Activated CD4-positive, CD25-positive, alpha-beta regulatory T cell treated with anti-CD3 and anti-CD28 coated beads, Interleukin-2, amount 50 U/mL, for 72 hours (primary cell): ENCODE measurements around the gene PPP6R3.

Source experiments
- DNase-seq: peaks from one replicate; pipeline ENCODE4 v3.0.0; 2021

The PPP6R3 gene

GRCh38 chr11:68498321-68498720, 37.8 kb downstream of the PPP6R3 start:
- DNase-seq: no peak

- DNase-seq: no peak
These were observed 38.6 kb downstream of the PPP6R3 start for GRCh38 chr11:68498903-68499883.

- DNase-seq: no peak
These were observed 39.7 kb downstream of the PPP6R3 start for GRCh38 chr11:68500206-68500605.

- DNase-seq: no peak
These were observed 41.3 kb downstream of the PPP6R3 start for GRCh38 chr11:68501813-68502212.

- DNase-seq: no peak
These were observed 42.7 kb downstream of the PPP6R3 start for GRCh38 chr11:68503251-68503687.

- DNase-seq: no peak
These were observed 43.2 kb downstream of the PPP6R3 start for GRCh38 chr11:68503792-68504191.

DNA sequence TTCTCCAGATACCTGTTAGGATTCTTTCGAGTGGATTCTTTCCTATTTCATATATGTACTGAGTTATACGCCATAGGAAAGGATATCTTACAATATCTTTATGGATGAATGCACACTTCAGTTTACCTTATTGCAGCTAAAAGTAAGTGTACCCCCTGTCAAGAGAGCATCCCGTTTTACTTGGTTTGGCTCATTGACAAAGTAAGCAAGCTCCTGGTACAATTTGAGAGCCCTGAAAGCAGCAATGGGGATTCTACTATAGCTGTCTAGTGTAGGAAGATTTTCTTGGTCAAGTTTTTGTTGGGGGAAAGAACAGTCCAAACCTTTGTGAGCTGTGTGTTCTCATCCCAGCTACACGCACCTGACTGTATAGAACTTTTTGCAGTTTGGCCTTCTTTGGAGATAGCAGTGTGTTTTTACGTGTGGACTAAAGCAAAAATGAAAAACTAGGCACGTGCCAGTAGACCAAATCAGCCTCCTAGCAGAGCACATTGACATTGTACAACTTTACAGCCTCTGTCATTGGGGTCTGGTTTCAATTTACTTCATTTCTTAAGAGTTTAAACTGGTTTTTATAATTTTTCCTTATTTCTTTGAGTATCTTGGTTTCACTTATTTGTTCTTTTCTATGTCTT, 44.0 kb downstream of the PPP6R3 start:
- no peak for DNase-seq

- DNase-seq: no peak
These were observed 45.0 kb downstream of the PPP6R3 start for GRCh38 chr11:68505596-68505995.

DNA sequence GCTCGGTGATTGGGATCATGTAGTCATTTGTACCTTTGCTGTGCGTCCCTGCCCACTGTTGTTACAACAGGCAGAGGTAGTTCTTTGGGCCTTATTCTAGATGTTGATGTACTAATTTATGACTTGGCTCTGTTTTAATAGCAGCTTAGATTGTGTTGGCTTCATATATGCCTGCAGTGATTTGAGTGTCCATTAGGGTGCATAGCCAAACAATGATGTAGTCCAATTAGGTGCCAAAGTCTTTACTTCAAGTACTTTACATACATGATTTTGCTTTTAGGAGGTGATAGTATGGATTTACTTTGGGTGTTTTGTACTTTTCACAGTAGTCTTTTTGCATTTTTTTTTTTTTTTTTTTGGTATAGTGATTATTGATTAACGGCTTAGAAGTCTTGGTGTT, 46.4 kb downstream of the PPP6R3 start:
- DNase-seq: no peak

GRCh38 chr11:68508425-68508824, 47.9 kb downstream of the PPP6R3 start:
- DNase-seq: no peak

DNA sequence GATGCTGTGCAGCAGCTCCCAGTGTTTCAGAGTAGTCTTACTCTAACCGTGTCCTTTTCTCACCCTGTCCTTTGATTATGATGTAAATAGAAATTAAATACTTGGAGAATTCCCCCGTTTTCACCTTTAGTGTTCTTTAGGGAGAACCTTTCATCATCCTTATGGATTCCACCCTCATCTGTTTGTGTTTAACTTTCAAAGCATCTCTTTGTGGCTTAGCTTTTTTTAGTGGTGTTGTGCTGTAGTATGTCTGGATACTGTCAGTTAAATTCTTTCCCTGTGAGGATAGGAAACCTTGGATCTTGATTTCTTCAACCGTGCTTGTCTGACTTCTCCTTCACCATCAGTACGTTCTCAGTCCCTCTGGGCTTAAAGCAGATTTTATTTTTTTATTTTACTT, 48.5 kb downstream of the PPP6R3 start:
- DNase-seq: no peak

DNA sequence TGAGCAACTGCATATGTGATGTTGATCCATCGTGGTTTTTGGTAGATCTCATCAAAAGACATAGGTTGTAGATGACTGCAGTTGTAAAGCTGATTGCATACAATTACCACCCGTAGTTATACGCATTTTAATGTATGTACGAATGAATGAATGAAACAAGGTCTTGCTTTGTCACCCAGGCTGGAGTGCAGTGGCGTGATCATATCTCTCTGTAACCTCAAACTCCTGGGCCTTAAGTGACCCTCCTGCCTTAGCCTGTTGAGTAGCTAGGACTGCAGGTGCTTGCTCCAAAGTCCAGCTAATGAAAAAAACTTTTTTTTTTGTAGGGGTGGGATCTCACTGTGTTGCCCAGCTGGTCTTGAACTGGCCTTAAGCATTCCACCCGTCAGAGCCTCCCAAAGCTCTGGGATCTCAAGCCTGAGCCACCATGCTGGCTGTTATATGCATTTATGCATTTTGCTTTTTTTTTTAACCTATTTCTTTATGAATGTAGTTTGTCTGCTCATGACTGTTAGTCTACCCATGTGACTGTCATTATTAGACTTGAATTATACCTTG, 53.5 kb downstream of the PPP6R3 start:
- no peak for DNase-seq

- no peak for DNase-seq
These were observed 56.7 kb downstream of the PPP6R3 start for GRCh38 chr11:68517121-68517741.

DNA sequence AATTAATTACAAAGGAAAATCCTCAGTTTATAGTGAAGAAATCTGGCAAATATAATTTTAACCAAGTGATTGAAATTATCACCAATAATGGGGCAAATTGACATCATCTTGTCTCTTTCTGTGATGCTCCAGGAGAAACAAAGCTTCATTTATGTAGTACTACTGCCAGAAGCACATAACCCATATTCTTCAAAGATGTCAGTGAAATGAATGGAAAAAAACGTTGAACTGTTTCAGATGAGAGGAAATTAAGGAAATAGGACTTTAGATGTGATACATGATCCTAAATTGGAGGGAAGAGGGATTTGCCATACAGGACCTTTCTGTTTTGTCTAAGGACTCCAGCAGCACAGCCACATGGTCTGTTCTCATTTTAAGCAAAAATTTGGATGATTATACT, 57.6 kb downstream of the PPP6R3 start:
- DNase-seq: no peak

GRCh38 chr11:68521969-68522652, 61.6 kb downstream of the PPP6R3 start:
- no peak for DNase-seq

DNA sequence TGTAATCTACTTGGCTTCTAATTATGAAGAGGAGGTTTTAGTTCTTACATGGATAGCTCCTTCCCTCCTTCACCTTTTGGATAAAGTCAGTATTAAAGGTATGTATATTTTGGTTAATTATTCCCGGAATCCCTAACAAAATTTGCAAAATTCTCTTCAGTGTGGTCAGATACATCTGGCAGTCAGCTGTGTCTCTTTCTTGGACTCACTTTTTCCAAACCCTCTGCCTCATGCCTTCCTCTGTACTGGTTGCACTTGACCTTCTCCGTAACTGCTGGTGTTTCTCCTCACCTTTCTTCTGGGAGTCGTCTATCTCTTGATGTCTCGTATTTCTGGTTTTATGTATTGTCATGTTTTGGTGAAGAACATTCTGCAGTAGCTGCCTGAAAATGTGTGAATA, 62.5 kb downstream of the PPP6R3 start:
- DNase-seq: no peak

DNA sequence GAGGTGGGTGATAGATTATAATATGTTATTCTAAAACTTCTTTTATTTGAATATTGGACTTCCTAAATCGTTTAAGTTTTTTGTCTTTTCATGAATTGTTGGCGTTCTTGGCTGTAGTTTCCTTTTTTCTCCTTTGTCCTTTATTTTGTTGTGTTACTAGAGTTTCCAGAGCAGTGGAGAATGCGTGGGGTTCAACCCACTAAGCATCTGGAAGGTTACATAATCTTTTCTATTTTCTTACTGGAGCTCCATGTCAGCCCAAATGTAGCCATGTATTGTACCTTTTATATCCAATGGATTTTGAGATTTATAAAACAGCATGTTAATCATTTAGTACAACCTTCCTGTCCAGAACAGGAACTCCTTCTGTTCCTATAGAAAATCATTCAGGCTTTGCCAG, 63.2 kb downstream of the PPP6R3 start:
- DNase-seq: no peak

GRCh38 chr11:68524213-68524612, 63.7 kb downstream of the PPP6R3 start:
- no peak for DNase-seq

- no peak for DNase-seq
These were observed 64.1 kb downstream of the PPP6R3 start for GRCh38 chr11:68524681-68525080.

DNA sequence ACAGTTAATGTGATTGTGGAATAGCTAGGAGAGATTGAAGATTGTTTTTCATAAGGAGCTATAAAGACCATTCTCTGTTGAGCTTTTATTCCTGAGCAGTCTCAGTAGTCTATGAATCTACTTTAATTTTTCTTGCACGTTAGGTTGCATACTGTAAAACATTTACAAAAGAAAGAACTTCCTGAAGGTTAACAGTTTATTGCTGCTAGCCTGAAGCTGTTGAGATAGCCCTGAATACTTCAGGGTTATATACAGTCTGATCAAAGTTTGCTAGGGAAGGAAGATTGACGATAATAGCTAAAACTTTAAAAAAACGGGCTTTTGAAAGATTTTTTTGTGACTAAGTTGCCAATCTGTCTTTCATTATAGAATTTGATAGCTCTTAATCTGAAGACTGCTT, 64.8 kb downstream of the PPP6R3 start:
- no peak for DNase-seq

- no peak for DNase-seq
These were observed 65.4 kb downstream of the PPP6R3 start for GRCh38 chr11:68525930-68526329.

DNA sequence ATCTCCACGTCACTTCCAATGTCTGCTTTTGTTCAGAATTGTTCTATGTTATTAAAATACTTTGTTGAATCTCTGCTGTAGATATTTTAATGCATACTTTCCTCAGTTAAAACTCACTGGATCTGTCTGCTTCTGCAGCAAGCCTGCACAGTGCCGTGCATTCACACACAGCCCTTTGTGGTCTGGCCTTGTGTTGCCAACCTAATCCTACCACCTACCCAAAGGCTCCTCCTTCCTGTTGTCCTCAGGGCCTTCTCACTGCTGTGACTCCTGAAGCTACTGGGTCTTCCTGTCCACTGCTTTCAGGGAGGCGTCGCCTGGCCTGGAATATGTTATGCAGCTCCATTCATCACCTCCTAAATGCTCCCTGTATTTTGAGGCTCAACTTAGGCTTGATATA, 67.0 kb downstream of the PPP6R3 start:
- no peak for DNase-seq

- no peak for DNase-seq
These were observed 68.1 kb downstream of the PPP6R3 start for GRCh38 chr11:68528630-68529029.
